Hepatic stellate cell (primary cell): ENCODE measurements around the gene ARHGAP25.

Experiments used
- DNase-seq: peaks from one replicate; pipeline ENCODE4 v3.0.0; 2011; ENCODE audit warnings: low spot score

ARHGAP25 gene

GRCh38 chr2:68863996-68864395 lies 129.4 kb downstream of the ARHGAP25 start:
- no peak for DNase-seq

GRCh38 chr2:68865108-68865507 lies 130.5 kb downstream of the ARHGAP25 start:
- no peak for DNase-seq

- DNase-seq = no peak
Observed at GRCh38 chr2:68870215-68870614, 135.6 kb downstream of the ARHGAP25 start.

GRCh38 chr2:68871159-68871764 lies 136.7 kb downstream of the ARHGAP25 start, which contains the start of gene BMP10:
BMP10 (minus strand) TSS chr2:68871397; CDS start chr2:68871358, 39 bp downstream.
- no peak for DNase-seq
